HG03280 (cell line): Measurements from ENCODE around the gene CADM2.
"Not testable (repeated sequence)": the region's sequence is repeated elsewhere in the genome, so short reads cannot be mapped to it uniquely, and the experiment has no call there.

Experiments used
- ATAC-seq: cut with Tn5 transposase; IDR thresholded peaks from one replicate; pipeline ENCODE4 v1.9.1; 2021; ENCODE audit warnings: mild to moderate bottlenecking, moderate library complexity; ENCODE audit not compliant: unreplicated experiment

CADM2 gene

GRCh38 chr3:85074003-85074402 lies 115.2 kb downstream of the CADM2 start:
- no peak for ATAC-seq

GRCh38 chr3:85075663-85076062 lies 116.9 kb downstream of the CADM2 start:
- ATAC-seq, result no peak

DNA sequence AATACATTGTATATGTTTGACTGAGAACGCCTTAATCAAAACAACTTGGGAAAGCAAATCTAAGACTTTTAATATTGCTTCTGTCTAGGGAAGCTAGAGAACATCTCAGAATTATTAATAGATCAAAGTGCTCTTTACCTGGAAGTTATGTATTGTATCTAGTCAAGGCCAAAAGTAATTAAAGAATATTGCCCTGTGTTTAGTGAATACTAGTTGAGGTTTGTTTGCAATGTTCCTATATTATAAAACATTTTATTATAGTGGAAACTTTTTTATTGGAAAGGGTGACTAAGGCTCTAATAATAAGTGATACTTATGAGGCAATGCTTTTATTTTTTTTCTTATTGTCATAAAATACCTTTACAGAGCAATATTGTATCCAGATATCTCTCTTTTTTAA lies 118.2 kb downstream of the CADM2 start:
- ATAC-seq, result no peak

DNA sequence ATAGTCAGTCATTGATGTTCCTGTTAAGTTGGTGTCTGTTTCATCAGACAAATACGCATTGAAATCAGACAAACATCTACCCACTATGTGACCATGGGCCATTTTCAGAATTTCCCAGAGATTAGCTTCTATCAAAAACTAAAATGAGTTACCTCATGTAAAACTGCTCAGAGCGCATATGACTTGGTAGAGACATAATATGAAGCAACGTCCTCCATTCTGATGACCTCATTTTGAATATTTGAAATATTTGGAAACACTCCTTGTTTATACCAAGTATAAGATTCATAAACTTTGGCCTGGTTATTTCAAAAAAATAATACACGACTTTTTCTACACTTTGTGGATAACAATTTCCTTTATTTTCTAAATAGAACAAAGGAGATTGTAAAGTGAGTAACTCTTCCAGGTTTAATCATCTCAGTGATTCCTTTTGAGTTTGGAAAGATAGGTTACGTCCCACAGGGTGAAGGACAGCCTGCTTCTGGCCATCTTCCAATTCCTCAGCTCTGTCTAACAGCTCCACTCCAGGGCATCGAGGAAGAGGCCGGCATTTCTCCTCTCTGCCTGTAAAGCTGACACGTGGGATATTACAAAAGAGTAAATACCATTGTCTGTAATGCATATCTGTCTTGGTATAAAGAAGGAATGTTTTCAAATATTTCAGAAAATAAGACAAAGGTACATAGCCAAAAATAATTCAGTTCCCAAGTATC lies 122.6 kb downstream of the CADM2 start:
- ATAC-seq, result no peak

DNA sequence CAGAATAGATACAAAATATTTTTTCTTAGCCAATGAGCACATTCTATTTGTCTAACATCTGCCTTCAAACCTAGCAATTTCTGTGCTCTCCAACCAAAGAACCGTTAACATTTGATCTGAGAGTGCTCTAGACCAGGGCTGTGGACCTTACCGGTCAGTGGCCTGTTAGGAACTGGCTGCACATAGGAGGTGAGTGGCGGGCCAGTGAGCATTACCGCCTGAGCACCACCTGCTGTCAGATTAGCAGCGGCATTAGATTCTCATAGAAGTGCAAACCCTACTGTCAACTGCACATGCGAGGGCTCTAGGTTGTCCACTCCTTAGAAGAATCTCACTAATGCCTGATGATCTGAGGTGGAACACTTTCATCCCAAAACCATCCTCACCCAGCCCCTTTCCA lies 131.7 kb downstream of the CADM2 start:
- ATAC-seq, result no peak

DNA sequence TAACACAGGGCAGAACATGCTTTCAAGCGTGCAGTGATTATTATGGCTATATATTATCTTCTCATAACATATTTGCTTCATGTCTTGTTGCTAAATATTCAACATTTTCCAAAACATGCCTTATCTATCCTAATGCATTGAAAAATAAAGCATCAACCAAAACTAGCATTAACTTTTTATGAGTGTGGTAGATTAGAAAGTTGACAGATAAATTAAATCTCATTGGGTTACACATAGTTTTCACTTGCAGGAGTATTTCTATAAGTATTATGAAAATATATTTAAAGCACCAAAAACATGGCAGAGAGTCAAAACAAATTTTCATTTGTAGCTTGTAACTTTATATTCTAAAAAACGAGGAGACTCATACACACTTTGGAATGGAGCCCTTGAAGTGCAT lies 141.5 kb downstream of the CADM2 start:
- ATAC-seq, result no peak

GRCh38 chr3:85102781-85103180 lies 144.0 kb downstream of the CADM2 start:
- no peak for ATAC-seq

- no peak for ATAC-seq
These were observed 151.6 kb downstream of the CADM2 start for GRCh38 chr3:85110393-85110792.

DNA sequence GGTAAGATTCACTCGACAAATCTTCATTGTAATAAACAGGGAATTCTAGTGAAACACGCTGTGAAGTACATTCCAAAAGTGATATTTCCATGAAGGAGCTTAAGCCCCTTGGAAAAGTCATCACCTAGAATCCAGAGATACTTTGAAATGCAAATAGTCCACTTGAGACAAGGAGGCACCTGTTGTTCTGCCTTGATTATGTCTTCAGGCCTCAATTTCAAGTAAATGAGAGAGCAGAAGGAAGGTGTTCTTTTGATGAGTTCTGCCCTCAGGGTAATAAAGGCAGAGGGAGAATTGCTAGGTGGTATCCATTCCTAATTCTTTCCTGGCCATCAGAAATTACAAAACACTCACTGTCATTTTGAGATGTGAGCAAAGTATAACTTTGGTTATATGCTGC lies 162.1 kb downstream of the CADM2 start:
- ATAC-seq, result no peak

DNA sequence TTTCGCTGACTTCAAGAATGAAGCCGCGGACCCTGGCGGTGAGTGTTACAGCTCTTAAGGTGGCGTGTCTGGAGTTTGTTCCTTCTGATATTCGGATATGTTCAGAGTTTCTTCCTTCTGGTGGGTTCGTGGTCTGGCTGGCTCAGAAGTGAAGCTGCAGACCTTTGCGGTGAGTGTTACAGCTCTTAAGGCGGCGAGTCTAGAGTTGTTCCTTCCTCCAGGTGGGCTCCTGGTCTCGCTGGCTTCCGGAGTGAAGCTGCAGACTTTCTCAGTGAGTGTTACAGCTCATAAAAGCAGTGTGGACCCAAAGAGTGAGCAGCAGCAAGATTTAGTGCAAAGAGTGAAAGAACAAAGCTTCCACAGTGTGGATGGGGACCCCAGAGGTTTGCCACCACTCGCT lies 174.1 kb downstream of the CADM2 start:
- ATAC-seq, result not testable (repeated sequence)

DNA sequence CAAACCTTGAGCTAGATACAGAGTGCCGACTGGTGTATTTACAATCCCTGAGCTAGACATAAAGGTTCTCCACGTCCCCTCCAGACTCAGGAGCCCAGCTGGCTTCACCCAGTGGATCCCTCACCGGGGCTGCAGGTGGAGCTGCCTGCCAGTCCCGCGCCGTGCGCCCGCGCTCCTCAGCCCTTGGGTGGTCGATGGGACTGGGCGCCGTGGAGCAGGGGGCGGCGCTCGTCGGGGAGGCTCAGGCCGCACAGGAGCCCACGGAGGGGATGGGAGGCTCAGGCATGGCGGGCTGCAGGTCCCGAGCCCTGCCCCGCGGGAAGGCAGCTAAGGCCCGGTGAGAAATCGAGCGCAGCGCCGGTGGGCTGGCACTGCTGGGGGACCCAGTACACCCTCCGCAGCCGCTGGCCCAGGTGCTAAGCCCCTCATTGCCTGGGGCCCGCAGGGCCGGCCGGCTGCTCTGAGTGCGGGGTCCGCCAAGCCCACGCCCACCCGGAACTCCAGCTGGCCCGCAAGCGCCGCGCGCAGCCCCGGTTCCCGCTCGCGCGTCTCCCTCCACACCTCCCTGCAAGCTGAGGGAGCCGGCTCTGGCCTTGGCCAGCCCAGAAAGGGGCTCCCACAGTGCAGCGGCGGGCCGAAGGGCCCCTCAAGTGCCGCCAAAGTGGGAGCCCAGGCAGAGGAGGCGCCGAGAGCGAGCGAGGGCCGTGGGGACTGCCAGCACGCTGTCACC lies 175.1 kb downstream of the CADM2 start:
- not testable (repeated sequence) for ATAC-seq

DNA sequence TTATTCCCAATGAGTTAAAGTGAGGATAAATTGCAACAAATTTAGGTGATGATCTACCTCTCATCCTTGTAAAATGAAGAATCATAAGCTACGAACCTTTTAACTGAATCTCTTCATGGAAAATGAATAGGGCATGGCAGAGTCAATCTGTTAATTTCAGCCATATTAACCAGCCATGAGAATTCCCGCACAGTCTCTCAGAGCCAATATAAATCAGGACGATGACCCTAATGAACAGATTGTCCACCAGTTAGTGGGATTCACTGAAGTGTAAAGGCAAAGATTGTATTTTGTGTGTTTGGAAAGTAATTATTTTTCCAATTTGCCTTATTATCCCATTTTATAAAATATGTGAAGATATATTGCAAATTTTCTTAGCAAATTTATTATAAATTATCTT lies 183.8 kb downstream of the CADM2 start:
- no peak for ATAC-seq

DNA sequence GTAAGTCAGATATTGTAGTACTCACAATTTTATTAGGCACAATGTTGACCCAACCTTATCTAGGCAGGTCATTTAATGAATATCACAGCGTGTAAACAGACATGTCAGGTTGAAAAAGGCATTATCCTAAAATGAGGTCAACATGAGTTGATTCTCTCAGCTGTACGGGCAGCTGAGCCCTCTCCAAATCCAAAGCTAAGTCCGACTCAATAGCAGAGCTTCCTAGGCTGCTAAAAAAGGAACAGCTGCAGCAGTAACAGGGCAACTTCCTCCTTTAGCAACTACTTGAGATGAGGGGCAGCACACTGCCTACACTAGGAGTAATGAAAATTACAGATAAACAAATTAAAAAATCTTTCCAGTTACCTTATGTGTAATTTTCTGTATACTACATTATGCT lies 189.2 kb downstream of the CADM2 start:
- ATAC-seq, result no peak

- ATAC-seq, result no peak
These were observed 192.8 kb downstream of the CADM2 start for GRCh38 chr3:85151555-85151954.

- not testable (repeated sequence) for ATAC-seq
These were observed 194.5 kb downstream of the CADM2 start for GRCh38 chr3:85153279-85153678.

GRCh38 chr3:85159376-85159775 lies 200.6 kb downstream of the CADM2 start:
- ATAC-seq, result no peak

DNA sequence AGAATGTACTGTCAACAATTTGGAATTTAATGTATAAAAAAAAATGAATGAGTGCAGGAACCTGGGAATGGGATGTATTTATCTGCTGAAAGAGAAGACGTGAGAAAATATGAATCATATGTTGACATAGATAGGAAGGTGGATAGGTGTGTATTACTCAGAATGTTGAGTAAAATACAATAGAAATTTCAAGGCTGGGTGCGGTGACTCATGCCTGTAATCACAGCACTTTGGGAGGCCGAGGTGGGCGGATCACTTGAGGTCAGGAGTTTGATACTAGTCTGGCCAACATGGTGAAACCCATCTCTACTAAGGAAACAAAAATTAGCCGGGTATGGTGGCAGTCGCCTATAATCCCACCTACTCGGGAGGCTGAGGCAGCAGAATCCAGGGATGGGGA lies 202.8 kb downstream of the CADM2 start:
- no peak for ATAC-seq

GRCh38 chr3:85162905-85163304 lies 204.1 kb downstream of the CADM2 start:
- ATAC-seq, result no peak

- ATAC-seq, result no peak
These were observed 205.6 kb downstream of the CADM2 start for GRCh38 chr3:85164436-85164835.

DNA sequence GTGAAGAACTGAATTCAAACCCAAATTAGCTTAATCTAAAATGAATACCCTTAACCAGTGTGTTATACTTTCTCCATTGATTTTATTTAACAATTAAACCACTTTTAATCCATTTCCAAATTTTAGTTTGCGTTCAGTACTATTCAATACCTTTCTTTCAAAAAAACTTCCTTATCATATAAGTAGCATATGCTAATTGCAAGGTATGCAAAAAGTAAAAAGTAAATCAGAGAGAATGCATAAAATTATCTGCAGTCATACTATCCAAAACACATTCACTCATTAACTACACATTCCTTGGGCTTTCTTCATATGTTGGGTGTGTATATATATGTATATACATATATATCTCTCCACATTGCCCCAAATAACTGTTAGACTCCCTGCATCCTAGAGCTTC lies 208.8 kb downstream of the CADM2 start:
- ATAC-seq, result no peak

- no peak for ATAC-seq
These were observed 211.9 kb downstream of the CADM2 start for GRCh38 chr3:85170646-85171045.

GRCh38 chr3:85171976-85172375 lies 213.2 kb downstream of the CADM2 start:
- ATAC-seq, result no peak

DNA sequence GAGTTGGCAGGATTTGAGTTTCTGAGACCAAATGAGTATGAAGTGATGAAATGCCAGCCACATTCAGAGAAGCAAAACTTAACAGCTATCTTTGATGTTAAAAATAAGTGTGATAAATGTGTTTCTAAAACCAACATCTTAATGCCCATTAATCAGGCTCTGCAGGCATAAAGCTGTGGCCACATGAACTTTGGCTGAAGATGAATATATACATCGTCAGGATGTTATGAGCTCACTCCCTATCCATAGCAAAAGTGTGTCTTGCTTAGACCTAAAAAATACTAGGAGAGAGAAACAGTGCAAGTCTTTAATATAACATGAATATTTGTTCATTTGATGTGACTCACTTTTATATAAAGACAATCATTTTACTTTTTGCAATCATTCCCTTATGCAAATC lies 218.0 kb downstream of the CADM2 start:
- ATAC-seq, result no peak
